Activated CD4-positive, alpha-beta T cell treated with anti-CD3 and anti-CD28 coated beads, Interleukin-2, amount 50 U/mL, for 24 hours (primary cell): Measurements from ENCODE around the gene EIF3K.
A peak's percentile ranks its signal among the peaks of the same experiment; 100 is the strongest.

ENCODE experiments used
- DNase-seq, 2 donors: peaks; one replicate each; pipeline ENCODE4 v3.0.0-alpha.2; 2020; ENCODE audit warnings: low read depth in 1 of 2, low spot score in 1 of 2

The EIF3K gene

DNA sequence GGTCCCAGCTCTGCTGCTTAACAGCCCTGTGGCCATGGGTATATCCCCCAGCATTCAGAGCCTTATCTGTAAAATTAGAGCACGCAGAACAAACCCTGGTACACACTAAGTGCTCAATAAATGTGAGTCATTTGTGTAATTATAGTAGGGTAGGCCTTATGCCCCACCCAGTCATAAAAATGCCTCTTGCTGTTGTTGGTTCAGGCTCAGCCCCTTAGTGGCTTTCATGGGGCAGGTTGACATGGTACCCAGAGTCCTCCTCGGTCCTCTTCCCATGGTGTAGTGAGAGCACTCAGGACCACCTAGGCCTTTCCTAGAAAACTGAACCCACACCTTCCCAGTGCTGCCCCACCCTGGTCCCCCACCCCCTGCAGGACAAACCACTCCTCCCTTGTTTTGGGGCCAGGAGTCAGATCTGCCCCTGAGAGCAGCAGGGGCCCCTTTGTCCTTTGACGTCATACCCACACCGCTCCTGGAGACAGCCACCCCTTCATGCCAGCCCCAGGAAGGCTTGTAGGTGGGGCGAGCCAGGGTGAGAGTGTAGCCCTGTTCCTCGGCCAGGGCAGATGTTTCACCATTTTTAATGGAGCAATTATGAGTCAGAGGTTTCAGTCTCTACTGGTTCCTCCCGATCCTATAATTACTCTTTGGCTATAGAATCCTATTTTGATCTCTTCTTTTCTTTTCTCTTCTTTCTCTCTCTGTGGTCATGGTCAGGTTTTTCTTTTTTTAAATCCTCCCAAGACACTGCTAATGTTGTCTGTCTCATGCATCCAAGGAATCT lies 65.3 kb downstream of the EIF3K start:
- no peak for DNase-seq

DNA sequence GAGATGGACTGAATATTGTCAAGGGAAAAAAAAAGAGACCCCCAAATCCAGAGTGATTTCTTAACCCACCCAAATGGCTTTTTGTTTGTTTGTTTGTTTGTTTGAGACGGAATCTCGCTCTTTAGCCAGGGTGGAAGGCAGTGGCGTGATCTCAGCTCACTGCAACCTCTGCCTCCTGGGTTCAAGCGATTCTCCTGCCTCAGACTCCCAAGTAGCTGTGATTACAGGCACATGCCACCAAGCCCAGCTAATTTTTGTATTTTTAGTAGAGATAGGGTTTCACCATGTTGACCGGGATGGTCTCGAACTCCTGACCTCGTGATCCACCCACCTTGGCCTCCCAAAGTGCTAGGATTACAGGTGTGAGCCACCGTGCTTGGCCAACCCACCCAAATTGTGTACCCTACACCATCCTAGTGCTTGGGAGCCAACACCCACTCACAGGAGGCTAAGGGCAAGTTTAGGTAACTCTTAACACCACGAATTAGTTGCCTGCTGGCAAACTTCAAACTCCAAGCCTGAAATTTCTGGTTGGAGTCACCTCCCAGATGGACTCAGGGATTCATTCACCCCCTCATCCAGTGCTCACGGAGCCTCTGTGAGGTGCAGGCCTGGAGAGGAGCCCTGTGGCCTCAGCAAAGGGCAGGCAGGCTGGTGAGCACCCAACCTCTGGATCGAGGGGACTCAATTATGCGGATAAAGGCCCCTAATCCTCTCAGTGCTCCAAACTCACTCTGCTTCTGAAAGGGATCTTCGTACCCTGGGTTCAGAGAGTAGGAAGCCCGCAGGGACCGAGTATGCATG lies 66.1 kb downstream of the EIF3K start:
- no peak for DNase-seq

DNA sequence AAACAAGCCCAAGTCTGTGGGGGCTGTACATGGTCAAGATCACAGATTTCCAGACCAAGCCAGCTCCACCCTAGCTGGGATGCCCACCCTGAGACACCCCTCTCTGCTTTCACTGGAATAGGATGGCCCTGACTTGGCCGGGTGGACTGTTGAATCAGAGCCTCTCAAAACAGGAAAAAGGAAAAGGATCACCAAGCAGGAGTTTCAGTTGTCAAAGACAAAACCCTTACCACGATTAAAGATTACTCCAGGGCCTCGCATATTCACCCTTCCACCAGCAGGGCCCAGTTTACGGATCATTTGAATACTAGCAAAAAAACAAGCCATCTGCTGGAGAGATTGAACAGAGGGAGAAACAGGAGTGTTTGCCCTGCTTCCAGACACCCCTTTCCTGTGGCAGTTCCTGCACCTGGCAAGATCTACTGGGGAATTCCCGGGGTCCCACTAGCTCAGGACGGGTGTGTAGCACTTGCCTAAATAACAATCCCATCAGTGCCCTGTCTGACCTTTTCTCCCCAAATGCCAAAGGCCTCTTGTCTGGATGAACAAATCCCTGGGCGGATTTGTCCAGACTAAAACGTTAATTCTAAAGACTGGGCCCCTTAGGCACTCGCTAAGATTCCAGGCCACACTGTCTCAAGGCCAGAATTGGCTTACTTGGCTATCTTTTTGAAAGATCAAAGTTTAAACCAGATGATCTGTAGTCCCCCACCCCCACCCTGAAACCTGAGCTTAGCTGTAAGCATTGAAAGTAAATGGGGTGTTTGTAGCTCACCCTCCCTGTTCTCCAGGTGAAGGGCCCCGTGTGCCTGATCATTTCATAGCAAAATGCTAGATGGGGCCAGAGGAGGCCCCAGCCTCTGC lies 66.9 kb downstream of the EIF3K start:
- DNase-seq, result no peak

DNA sequence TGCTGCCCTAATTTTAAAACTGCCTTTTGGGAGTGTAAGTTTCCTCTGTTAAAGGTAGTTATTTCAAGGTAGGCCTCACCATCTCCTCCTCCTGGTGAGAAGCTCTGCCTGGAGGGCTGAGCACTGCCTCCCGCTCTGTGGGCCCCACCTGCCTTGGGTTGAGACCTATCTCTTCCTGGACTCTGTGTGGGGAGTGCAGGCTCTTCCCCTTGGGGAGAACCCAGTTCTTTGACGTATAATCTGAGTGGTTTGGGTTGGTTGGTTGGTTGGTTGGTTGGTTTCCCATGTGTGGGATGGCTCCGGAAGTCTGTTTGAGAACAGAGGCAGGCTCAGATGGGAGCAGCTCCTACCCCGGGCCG lies 67.5 kb downstream of the EIF3K start:
- peak in 1 of 2 donors; percentile 14 for DNase-seq
